Body of pancreas (tissue), 4 donors: Measurements from ENCODE around the gene REN.

ENCODE experiments used
- POLR2A ChIP-seq, 3 donors: fragments of 450-650 bp; IDR thresholded peaks; one replicate each; pipeline ENCODE4 v1.6.1; 2016; ENCODE audit warnings: antibody characterized with exemption in 3 of 3, mild to moderate bottlenecking in 2 of 3
- TF ChIP-seq, protein P1 (sequence below), 7 experiments: fragments of 450-650 bp in 4 of 7; fragments of 200-600 bp in 3 of 7; sonication (generic) in 3 of 7; IDR thresholded peaks; one replicate each; pipeline ENCODE4 v1.5.1; 2016 to 2019; ENCODE audit warnings: antibody characterized with exemption in 7 of 7

- TF ChIP-seq, protein P1, sequence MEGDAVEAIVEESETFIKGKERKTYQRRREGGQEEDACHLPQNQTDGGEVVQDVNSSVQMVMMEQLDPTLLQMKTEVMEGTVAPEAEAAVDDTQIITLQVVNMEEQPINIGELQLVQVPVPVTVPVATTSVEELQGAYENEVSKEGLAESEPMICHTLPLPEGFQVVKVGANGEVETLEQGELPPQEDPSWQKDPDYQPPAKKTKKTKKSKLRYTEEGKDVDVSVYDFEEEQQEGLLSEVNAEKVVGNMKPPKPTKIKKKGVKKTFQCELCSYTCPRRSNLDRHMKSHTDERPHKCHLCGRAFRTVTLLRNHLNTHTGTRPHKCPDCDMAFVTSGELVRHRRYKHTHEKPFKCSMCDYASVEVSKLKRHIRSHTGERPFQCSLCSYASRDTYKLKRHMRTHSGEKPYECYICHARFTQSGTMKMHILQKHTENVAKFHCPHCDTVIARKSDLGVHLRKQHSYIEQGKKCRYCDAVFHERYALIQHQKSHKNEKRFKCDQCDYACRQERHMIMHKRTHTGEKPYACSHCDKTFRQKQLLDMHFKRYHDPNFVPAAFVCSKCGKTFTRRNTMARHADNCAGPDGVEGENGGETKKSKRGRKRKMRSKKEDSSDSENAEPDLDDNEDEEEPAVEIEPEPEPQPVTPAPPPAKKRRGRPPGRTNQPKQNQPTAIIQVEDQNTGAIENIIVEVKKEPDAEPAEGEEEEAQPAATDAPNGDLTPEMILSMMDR (IDR thresholded peaks at IDR 0.05) = no peak
- no peak for TF ChIP-seq POLR2A (IDR thresholded peaks at IDR 0.05)
Observed at GRCh38 chr1:204115116-204115515, 51.0 kb downstream of the REN start.
